Testis (tissue), 3 donors: ENCODE results near the gene MRPL36. TPM values are rescaled to one million over a fixed set of nuclear protein-coding genes. Genes with fewer than 3 reads are reported as not detected.

ENCODE experiments used
- DNase-seq: peaks from one replicate; pipeline ENCODE4 v3.0.0-alpha.2; 2019
- H3K27ac ChIP-seq, 2 donors: fragments of 200-600 bp; sonication (generic); one replicate each; pipeline ENCODE4 v1.5.1; 2019
- H3K27me3 ChIP-seq: fragments of 200-600 bp; sonication (generic); one replicate; pipeline ENCODE4 v1.5.1; 2019
- H3K36me3 ChIP-seq: fragments of 200-600 bp; sonication (generic); one replicate; pipeline ENCODE4 v1.5.1; 2017; ENCODE audit warnings: low read depth; ENCODE audit errors: missing control alignments
- H3K4me1 ChIP-seq: fragments of 200-600 bp; sonication (generic); one replicate; pipeline ENCODE4 v1.5.1; 2019
- H3K4me3 ChIP-seq, 2 donors: fragments of 200-600 bp; sonication (generic); one replicate each; pipeline ENCODE4 v1.5.1; 2017 to 2019
- H3K9me3 ChIP-seq: fragments of 200-600 bp; sonication (generic); one replicate; pipeline ENCODE4 v1.5.1; 2017
- CTCF ChIP-seq, 3 experiments: fragments of 450-650 bp in 2 of 3; fragments of 200-600 bp in 1 of 3; sonication (generic) in 1 of 3; IDR thresholded peaks; one replicate each; pipeline ENCODE4 v1.5.1; 2016 to 2019; ENCODE audit warnings: antibody characterized with exemption in 3 of 3, mild to moderate bottlenecking in 2 of 3, moderate library complexity in 1 of 3
- POLR2A ChIP-seq: fragments of 450-650 bp; IDR thresholded peaks from one replicate; pipeline ENCODE4 v1.6.1; 2017; ENCODE audit warnings: antibody characterized with exemption, mild to moderate bottlenecking, moderate library complexity
- WGBS, 2 donors: methylation state at CpG; one replicate each; pipeline ENCODE4 v1.1.5; 2018; 5-methylcytosine and 5-hydroxymethylcytosine counted together
- intact Hi-C: fragments of 100-400 bp; cut with DNase I; formaldehyde crosslinking; loops from one replicate; pipeline ENCODE4 v1.15.1; 2023; ENCODE audit warnings: low total_unique reads
- polyA plus RNA-seq: library from polyadenylated mRNA; stranded (reverse); fragments of 350-450 nt; fragmentation: Illumina TruSeq; extraction: RNeasy Lipid Tissue Mini Kit (QIAGEN cat#74804); gene quantifications from one replicate; pipeline ENCODE4 v1.2.3, GENCODE V29; 2014; ENCODE audit warnings: low read depth, low replicate concordance; ENCODE audit not compliant: insufficient read depth
- total RNA-seq, 2 donors: library from RNA; depleted of rRNA; stranded (reverse); fragments of >200 nt; gene quantifications; one replicate each; pipeline ENCODE4 v1.2.3, GENCODE V29; 2016

MRPL36 gene
- total and polyA plus RNA-seq, 3 donors from 2014 or later: 60.8 to 164 (median 101) TPM

GRCh38 chr5:1793966-1794900, 5.4 kb downstream of the MRPL36 start:
- TF ChIP-seq CTCF (IDR thresholded peaks at IDR 0.05) (no peak), POLR2A (no peak)
- H3K36me3 ChIP-seq: no peaks in the 10 kb centered on the region
- H3K27me3 ChIP-seq: no peaks in the 10 kb centered on the region
- peaks cover 6% of the 10 kb centered on the region for H3K4me1 ChIP-seq
- no peak for DNase-seq
- no peaks in the 10 kb centered on the region for H3K9me3 ChIP-seq
- 87 to 91% methylated on average over 21 to 30 of the region's 33 CpGs for WGBS, 2 donors
- H3K4me3 ChIP-seq: no peak overlapping the region
- no peak overlapping the region for H3K27ac ChIP-seq
- intact Hi-C loops: no loop called here

DNA sequence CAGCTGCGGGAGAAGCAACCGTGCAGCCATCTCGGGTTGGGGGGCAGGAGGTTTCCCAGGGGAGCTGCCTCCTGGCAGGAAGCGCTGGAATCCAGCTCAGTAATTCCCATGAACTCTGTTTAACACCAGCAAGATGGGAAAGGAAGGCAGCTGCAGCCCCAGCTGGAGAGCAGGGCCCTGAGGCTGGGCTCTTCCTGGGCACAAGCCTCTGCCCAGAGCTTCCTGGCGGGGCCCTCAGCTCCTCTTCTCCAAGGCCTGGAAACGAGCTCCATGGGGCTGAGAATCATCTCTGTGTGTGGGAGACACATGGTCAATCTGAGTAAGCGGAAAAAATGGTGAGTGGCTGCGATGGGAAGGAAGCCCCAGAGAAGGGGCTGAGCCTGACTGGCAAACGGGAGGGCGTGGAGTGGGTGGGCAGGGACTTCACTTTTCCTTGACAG, 6.3 kb downstream of the MRPL36 start:
- no peak for DNase-seq
- H3K4me1 ChIP-seq: no peaks in the 10 kb centered on the region
- no peak for TF ChIP-seq CTCF (IDR thresholded peaks at IDR 0.05)
- TF ChIP-seq POLR2A: no peak
- intact Hi-C loops: no loop called here
- no peak overlapping the region for H3K27ac ChIP-seq
- WGBS, 2 donors: 61 to 74% methylated on average over 9 to 10 of the region's 10 CpGs
- H3K9me3 ChIP-seq: no peaks in the 10 kb centered on the region
- H3K27me3 ChIP-seq: no peaks in the 10 kb centered on the region
- no peaks in the 10 kb centered on the region for H3K36me3 ChIP-seq
- no peak overlapping the region for H3K4me3 ChIP-seq

DNA sequence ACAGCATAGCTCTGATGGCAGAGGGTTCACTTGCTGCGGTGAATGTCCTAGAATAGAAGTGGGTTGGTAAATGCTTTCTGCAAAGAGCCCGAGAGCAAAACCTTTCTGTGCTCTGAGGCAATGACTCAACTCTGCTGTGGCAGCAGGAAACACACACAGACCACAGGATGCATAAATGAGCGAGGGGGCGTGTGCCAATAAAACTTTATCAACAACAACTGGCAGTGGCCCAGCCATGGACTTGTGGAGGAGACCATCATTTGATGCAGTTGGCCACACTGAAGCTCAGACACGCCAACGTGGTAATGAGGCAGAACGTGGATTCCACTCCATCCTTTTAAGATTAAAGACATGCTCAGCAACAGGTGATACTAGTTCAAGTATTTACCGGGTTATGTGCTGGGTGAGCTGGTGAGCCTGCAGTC, 6.8 kb downstream of the MRPL36 start:
- Histone ChIP-seq H3K9me3 (no peaks in the 10 kb centered on the region), H3K36me3 (no peaks in the 10 kb centered on the region), H3K27ac (no peak overlapping the region), H3K27me3 (no peaks in the 10 kb centered on the region), H3K4me1 (no peaks in the 10 kb centered on the region), H3K4me3 (no peak overlapping the region)
- WGBS, 2 donors: 67 to 84% methylated on average over 8 of the region's 8 CpGs
- no peak for TF ChIP-seq POLR2A
- no peak for TF ChIP-seq CTCF (IDR thresholded peaks at IDR 0.05)
- no peak for DNase-seq
- intact Hi-C loops: no loop called here

DNA sequence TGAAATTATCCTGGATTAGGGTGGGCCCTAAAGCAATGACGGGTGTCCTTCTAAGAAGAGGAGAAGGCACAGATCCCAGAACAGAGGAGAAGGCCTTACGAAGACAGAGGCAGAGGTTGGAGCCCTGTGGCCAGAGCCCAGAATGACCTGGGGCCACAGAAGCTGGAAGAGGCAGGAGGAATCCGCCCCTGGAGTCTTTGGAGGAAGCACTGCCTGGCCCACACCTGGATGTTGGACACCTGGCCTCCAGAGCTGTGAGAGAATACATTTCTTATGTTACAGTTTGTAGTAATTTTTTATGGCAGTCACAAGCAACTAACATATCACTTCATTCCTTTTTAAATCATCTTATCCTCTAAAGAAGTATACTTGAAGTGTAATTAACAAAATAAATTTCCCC, 8.5 kb downstream of the MRPL36 start:
- no peaks in the 10 kb centered on the region for H3K36me3 ChIP-seq
- intact Hi-C loops: no loop called here
- H3K4me1 ChIP-seq: no peaks in the 10 kb centered on the region
- H3K27ac ChIP-seq: no peak overlapping the region
- H3K4me3 ChIP-seq: no peak overlapping the region
- TF ChIP-seq POLR2A (no peak), CTCF (IDR thresholded peaks at IDR 0.05) (no peak)
- WGBS, 2 donors: 65 to 86% methylated on average over 3 of the region's 3 CpGs
- no peaks in the 10 kb centered on the region for H3K9me3 ChIP-seq
- H3K27me3 ChIP-seq: no peaks in the 10 kb centered on the region
- DNase-seq: no peak
